Measurements from ENCODE around the gene MVP.
"Not testable (repeated sequence)": the region's sequence is repeated elsewhere in the genome, so short reads cannot be mapped to it uniquely, and the experiment has no call there.

Gene MVP

DNA sequence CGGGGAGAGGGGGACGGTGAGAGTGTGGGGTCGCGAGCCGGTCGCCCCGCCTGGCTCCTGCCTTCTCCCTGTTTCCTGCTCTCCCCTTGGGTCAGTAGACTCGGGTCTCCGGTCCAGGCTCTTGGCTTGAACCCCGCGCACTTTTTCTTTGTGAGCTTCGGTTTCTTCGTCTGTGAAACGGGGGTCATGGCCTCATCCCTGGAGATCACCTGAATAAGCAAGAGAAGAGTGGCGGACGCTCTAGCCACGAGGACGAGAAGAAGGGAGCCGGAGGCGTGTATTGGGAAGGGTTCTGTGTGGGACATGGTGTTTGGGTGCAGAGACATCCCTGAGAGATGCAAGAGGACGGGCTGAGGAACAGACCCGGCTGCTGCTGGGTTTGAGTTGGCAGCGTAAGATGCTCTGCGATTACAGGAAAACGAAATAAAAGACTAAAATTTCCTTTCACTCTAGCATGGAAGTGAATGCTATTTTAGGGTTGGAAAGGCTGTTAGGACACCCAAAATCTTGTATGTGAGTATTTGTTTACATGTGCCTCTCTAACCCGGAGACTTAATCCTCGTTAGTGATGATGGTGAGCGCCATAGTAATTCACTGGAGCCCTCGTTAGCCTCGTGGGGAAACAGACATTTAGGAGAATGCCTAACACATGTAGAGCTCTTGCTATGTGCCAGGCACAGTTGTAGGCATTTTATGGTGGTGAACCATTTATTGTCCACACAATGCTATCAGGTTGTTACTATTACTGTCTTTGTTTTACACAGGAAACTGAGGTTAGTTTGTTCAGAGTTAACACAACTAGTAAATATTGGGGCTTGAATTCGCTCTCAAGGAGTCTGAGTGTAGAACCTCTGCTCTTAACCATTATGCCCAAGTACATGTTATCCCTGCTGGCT lies 29.1 kb upstream of the MVP start:
- DNase-seq (ENCODE audit: low spot score): no peak
- Mint-ChIP-seq H3K36me3 (ENCODE audit: low read depth) (peaks cover 40% of the 10 kb centered on the region), H3K27me3 (ENCODE audit: low read depth) (no peaks in the 10 kb centered on the region), H3K27ac (peak overlapping the region; percentile 94), H3K4me1 (ENCODE audit: low read depth) (peaks cover 37% of the 10 kb centered on the region), H3K4me3 (peak overlapping the region; percentile 97), H3K9me3 (no peaks in the 10 kb centered on the region)

DNA sequence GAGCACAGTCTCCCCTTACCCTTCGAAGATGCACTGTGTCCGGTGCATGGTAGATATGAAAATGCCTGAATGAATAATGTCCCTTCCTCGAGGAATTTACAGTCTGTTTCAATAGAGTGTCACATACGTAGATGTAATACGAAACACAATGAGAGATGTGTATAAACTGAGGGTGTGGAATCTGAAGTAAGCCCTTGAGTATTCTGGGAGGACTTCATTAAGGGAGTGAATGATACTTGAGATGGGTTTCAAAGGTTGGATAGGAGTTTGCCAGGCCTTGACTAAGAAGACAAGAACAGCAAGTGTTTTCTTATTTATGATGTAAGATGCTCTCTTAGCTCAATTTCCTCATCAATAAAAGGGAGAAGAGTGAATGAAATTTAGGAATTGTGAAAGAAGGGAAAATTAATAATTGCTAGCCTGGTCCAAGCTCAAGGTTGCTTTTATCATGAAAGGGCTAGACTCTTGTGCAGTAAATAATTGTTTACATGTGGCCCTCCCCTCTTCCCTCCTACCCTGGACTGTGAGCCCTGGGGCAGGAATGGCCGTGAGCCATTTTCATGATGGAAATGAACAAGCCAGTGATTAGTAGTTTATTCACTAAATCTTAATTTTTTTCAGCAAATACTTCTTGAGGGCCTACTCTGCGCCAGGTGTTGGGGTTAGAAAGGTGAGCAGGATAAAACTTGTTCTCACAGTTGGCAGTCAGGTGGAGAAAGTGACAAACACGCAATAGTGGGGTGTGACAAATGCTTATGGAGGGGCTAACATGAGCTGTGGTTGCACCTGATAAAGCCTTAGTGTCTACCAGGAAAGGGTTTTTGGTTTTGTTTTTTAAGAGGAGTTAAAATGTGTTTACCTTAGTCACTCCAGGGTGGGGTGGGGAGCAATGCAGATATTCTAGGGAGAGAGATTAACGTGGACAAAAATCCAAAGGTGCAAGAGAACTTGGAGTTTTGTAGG lies 28.1 kb upstream of the MVP start:
- H3K4me1 Mint-ChIP-seq (ENCODE audit: low read depth): peaks cover 37% of the 10 kb centered on the region
- peaks cover 47% of the 10 kb centered on the region for H3K36me3 Mint-ChIP-seq (ENCODE audit: low read depth)

DNA sequence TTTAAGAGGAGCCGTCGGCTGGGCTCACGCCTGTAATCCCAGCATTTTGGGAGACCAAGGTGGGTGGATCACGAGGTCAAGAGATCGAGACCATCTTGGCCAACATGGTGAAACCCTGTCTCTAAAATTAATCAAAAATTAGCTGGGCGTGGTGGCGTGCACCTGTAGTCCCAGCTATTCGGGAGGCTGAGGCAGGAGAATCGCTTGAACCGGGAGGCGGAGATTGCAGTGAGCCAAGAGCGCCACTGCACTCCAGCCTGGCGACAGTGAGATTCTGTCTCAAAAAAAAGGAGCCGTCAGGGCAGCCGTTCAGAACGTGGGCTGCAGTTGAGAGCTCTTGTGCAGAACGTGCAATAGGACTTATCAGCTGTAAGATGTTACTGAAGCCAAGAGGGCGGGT lies 27.1 kb upstream of the MVP start:
- not testable (repeated sequence) for H3K9me3 Mint-ChIP-seq; H3K27me3 Mint-ChIP-seq (ENCODE audit: low read depth); DNase-seq (ENCODE audit: low spot score)
- peak overlapping the region; percentile 97 for H3K4me3 Mint-ChIP-seq
- H3K36me3 Mint-ChIP-seq (ENCODE audit: low read depth): peaks cover 55% of the 10 kb centered on the region
- peak overlapping the region; percentile 73 for H3K27ac Mint-ChIP-seq
- H3K4me1 Mint-ChIP-seq (ENCODE audit: low read depth): peaks cover 35% of the 10 kb centered on the region

More for the DNA sequence above, 28.1 kb upstream of the MVP start:
- Mint-ChIP-seq H3K27me3 (ENCODE audit: low read depth) (no peaks in the 10 kb centered on the region), H3K27ac (peak overlapping the region; percentile 94), H3K9me3 (no peaks in the 10 kb centered on the region), H3K4me3 (peak overlapping the region; percentile 97)
- DNase-seq (ENCODE audit: low spot score): no peak

DNA sequence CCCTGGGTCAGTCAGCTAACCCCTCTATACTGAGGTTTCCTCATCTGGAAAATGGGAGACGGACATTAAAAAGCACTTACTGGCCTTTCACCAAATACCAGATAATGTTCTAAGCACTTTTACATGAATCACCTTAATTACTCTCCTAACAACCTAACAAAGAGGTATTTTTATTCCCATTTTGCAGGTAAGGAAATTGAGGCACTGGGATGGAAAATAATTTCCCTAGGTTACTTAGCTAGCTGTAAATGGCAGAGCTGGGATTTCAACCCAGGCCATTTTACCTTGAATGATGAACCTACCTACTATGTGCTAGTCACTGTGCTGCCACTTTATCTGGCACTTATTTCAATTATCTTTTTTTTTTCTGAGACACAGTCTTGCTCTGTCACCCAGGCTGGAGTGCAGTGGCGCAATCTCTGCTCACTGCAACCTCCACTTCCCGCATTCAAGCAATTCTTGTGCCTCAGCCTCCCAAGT lies 26.0 kb upstream of the MVP start:
- no peaks in the 10 kb centered on the region for H3K27me3 Mint-ChIP-seq (ENCODE audit: low read depth)
- DNase-seq (ENCODE audit: low spot score): no peak
- peak overlapping the region; percentile 12 for H3K27ac Mint-ChIP-seq
- H3K36me3 Mint-ChIP-seq (ENCODE audit: low read depth): peaks cover 66% of the 10 kb centered on the region
- H3K4me1 Mint-ChIP-seq (ENCODE audit: low read depth): peaks cover 33% of the 10 kb centered on the region
- no peak overlapping the region for H3K4me3 Mint-ChIP-seq
- no peaks in the 10 kb centered on the region for H3K9me3 Mint-ChIP-seq

DNA sequence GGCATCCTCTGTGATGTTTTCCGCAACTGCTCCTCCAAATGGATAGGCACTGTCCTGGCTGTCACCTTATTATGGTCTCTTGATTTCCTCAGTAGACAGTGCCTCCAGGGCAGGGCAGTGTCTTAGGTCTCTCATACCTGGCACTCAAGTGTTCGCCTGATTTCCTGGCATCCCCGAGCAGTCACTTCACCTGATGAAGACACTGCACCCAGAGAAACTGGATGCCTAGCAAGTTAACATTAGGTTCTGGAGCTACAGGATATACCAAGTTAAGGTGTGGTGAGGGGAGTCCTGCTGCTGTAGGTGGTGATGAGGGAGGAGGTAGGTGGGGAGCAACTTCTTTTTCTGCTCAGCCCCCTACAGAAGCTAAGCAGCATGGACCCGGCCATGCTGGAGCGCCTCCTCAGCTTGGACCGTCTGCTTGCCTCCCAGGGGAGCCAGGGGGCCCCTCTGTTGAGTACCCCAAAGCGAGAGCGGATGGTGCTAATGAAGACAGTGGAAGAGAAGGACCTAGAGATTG lies 17.8 kb upstream of the MVP start:
- Mint-ChIP-seq H3K4me3 (peak overlapping the region; percentile 39), H3K4me1 (ENCODE audit: low read depth) (peaks cover 17% of the 10 kb centered on the region), H3K9me3 (no peaks in the 10 kb centered on the region), H3K27ac (peak overlapping the region; percentile 65), H3K36me3 (ENCODE audit: low read depth) (peaks cover 65% of the 10 kb centered on the region), H3K27me3 (ENCODE audit: low read depth) (no peaks in the 10 kb centered on the region)
- no peak for DNase-seq (ENCODE audit: low spot score)

DNA sequence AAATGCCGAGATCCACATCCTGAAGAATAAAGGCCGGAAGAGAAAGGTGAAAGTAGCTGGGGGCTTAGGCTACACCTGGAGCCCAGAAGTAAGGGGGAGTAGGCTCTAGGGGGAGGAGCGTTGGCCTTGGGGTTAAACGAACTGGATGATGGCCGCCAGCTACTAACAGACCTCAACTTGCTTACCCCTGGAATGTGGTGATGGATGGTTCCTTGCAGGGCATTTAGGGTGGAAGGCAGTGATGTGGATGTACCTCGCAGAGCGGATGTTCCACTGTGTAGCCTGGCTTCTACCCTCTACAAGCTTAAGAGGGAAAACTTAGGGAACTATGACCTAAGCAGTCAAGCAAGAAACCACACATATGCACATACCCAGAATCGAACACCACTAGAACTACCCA lies 16.2 kb upstream of the MVP start:
- peaks cover 20% of the 10 kb centered on the region for H3K4me1 Mint-ChIP-seq (ENCODE audit: low read depth)
- H3K27ac Mint-ChIP-seq: peak overlapping the region; percentile 100
- H3K36me3 Mint-ChIP-seq (ENCODE audit: low read depth): peaks cover 65% of the 10 kb centered on the region
- no peaks in the 10 kb centered on the region for H3K27me3 Mint-ChIP-seq (ENCODE audit: low read depth)
- peak overlapping the region; percentile 100 for H3K4me3 Mint-ChIP-seq
- DNase-seq (ENCODE audit: low spot score): no peak
- no peaks in the 10 kb centered on the region for H3K9me3 Mint-ChIP-seq

DNA sequence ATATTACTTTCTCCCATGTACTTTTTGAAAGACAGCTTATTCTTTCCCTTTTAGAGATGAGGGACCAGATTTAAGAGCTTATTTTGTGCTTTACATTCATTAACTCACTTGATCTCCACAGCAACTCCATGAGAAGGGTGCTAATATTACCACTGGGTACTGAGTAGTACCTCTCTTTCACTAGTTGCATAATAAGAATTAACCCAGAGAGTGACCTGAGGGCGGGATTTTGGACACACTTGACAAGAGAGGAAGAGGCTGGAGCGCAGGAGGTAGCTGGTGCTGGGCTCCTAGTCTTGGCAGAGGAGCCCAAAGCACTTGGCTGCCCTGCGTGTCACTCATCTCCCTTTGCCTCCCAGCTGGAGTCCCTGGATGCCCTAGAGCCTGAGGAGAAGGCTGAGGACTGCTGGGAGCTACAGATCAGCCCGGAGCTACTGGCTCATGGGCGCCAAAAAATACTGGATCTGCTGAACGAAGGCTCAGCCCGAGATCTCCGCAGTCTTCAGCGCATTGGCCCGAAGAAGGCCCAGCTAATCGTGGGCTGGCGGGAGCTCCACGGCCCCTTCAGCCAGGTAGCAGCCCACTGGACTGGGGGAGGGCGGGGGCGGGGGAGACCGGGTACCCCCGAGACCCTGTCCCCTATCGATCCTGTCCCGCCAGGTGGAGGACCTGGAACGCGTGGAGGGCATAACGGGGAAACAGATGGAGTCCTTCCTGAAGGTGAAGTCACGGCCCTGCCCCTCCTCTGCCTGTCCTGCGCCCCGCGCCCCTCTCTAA lies 15.6 kb upstream of the MVP start:
- Mint-ChIP-seq H3K4me1 (ENCODE audit: low read depth) (peaks cover 20% of the 10 kb centered on the region), H3K9me3 (no peaks in the 10 kb centered on the region), H3K27ac (peak overlapping the region; percentile 100), H3K36me3 (ENCODE audit: low read depth) (peaks cover 61% of the 10 kb centered on the region), H3K4me3 (peak overlapping the region; percentile 100), H3K27me3 (ENCODE audit: low read depth) (no peaks in the 10 kb centered on the region)
- no peak for DNase-seq (ENCODE audit: low spot score)

DNA sequence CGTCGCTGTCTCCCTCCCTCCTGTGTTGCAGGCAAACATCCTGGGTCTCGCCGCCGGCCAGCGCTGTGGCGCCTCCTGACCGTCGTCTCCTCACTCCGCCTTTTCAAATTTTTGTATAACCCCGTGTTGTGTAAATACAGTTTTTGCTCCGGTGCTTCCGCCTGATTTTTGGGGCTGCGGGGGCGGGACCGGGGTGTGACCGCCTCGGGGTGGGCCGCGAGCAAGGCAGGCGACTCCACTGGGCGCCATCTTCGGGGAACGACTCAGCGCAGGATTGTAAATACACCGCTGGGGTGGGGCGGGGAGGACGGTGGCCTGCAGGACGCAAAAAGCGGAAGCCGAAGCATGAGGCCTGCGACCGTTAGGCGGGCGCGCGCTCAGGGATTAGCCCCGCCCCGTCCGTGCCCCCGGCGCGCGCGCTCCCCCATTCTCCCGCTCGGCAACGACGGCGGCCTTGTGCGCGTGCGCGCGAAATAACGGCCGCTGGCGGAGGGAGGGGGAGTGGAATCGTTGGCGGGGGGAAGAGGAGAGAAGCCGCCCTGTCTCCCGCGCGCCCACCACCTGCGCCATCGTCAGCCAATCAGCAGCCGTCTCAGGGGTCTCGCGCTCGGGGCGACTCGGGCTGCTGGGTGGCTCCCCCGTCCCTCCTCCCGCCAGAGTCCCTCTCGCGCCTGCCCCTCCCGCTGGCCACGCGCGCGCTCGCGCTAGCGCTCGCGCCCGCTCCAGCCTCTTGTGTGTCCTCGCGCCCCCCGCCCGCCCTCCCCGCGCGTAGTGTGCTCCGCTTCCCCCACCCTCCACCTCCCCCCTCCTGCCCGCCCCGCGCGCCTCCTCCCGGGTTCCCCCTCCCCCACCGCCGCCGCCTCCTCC lies 14.8 kb upstream of the MVP start:
- Mint-ChIP-seq H3K36me3 (ENCODE audit: low read depth) (peaks cover 64% of the 10 kb centered on the region), H3K9me3 (no peaks in the 10 kb centered on the region), H3K27me3 (ENCODE audit: low read depth) (no peaks in the 10 kb centered on the region), H3K27ac (peak overlapping the region; percentile 100), H3K4me3 (peak overlapping the region; percentile 100), H3K4me1 (ENCODE audit: low read depth) (peaks cover 28% of the 10 kb centered on the region)
- peak; percentile 98 for DNase-seq (ENCODE audit: low spot score)

DNA sequence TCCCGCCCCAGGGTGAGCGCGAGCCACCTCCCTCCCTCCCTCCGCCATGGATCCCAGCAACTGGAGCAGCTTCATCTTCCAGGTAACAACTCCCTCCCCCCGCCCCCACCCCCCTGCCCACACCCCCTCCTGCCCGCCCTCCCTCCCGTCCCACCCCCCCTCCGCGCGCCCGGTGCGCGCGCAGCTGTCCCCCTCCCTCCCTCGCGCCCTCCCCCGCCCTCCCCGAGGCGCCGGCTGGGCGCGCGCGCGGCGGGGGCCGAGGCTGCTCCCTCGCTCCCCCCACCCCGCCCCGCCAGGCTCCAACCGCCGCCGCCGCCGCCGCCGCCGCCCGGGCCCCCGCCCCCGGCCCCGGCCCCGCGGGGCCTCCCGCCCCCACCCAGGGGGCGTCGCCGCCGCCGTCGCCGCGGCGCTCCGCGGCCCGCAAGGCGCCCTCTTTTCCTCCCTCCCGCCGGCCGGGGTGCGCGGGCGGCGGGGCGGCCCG lies 14.1 kb upstream of the MVP start, which contains the start of gene MAZ:
TSS of gene MAZ (plus strand) at position 431 of the 481 bp plus-strand sequence. CDS start 173 bp downstream, outside the sequence.
- Mint-ChIP-seq H3K4me3 (peak within 1 kb of the TSS; percentile 100), H3K36me3 (ENCODE audit: low read depth) (peaks cover 65% of the 10 kb centered on the region), H3K4me1 (ENCODE audit: low read depth) (peaks cover 34% of the 10 kb centered on the region), H3K27ac (peak within 1 kb of the TSS; percentile 100), H3K9me3 (no peaks in the 10 kb centered on the region), H3K27me3 (ENCODE audit: low read depth) (no peaks in the 10 kb centered on the region)
- DNase-seq (ENCODE audit: low spot score): peak; percentile 69

DNA sequence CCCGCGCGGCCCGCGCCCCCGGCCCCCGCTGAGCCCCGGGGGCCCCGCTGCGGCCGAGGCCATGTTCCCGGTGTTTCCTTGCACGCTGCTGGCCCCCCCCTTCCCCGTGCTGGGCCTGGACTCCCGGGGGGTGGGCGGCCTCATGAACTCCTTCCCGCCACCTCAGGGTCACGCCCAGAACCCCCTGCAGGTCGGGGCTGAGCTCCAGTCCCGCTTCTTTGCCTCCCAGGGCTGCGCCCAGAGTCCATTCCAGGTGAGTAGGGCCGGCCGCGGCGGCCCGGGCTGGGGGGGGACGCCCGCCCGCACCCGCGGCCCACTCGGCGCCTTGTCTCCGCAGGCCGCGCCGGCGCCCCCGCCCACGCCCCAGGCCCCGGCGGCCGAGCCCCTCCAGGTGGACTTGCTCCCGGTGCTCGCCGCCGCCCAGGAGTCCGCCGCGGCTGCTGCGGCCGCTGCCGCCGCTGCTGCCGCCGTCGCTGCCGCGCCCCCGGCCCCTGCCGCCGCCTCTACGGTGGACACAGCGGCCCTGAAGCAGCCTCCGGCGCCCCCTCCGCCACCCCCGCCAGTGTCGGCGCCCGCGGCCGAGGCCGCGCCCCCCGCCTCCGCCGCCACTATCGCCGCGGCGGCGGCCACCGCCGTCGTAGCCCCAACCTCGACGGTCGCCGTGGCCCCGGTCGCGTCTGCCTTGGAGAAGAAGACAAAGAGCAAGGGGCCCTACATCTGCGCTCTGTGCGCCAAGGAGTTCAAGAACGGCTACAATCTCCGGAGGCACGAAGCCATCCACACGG lies 13.4 kb upstream of the MVP start:
- Mint-ChIP-seq H3K9me3 (no peaks in the 10 kb centered on the region), H3K4me1 (ENCODE audit: low read depth) (peaks cover 38% of the 10 kb centered on the region), H3K27ac (peak overlapping the region; percentile 94), H3K4me3 (peak overlapping the region; percentile 92), H3K27me3 (ENCODE audit: low read depth) (no peaks in the 10 kb centered on the region), H3K36me3 (ENCODE audit: low read depth) (peaks cover 59% of the 10 kb centered on the region)
- peak; percentile 68 for DNase-seq (ENCODE audit: low spot score)

DNA sequence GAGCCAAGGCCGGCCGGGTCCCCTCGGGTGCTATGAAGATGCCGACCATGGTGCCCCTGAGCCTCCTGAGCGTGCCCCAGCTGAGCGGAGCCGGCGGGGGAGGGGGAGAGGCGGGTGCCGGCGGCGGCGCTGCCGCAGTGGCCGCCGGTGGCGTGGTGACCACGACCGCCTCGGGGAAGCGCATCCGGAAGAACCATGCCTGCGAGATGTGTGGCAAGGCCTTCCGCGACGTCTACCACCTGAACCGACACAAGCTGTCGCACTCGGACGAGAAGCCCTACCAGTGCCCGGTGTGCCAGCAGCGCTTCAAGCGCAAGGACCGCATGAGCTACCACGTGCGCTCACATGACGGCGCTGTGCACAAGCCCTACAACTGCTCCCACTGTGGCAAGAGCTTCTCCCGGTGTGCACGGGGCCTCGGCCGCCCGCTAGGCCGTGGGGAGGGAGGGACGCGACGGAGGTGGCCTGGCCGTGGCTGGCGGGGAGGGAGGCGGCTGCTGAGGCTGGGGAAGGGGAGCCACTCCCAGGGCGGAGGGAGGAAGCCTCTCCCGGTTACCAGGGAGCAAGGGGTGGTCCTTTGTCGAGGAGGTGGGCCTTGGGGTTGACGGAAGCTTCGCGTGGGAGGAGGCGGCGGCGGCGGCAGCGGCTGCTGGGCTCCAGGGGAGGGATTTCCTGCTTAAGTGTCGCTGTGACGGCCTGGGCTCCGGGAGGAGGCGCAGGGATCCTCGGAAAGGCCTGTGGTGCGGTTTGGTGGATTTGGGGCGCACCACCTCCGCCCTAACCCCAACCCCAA lies 12.6 kb upstream of the MVP start:
- Mint-ChIP-seq H3K27ac (peak overlapping the region; percentile 94), H3K9me3 (no peaks in the 10 kb centered on the region)

More for the DNA sequence above, 12.6 kb upstream of the MVP start:
- Mint-ChIP-seq H3K4me3 (peak overlapping the region; percentile 92), H3K4me1 (ENCODE audit: low read depth) (peaks cover 39% of the 10 kb centered on the region), H3K27me3 (ENCODE audit: low read depth) (peaks cover under 1% of the 10 kb centered on the region), H3K36me3 (ENCODE audit: low read depth) (peaks cover 55% of the 10 kb centered on the region)
- DNase-seq (ENCODE audit: low spot score): peak; percentile 93
